WTC11 (cell line): ENCODE results near the gene C17orf78.

Experiments
- CREB1 ChIP-seq: sonication (generic); formaldehyde crosslinking; IDR thresholded peaks from 2 replicates; pipeline ENCODE4 v1.8.0; 2023; ENCODE audit warnings: mild to moderate bottlenecking, missing genetic modification reagents
- FOXJ3 ChIP-seq: sonication (generic); formaldehyde crosslinking; IDR thresholded peaks from 2 replicates; pipeline ENCODE4 v1.9.0; 2021; ENCODE audit warnings: missing genetic modification reagents, mild to moderate bottlenecking, borderline replicate concordance
- TP53 ChIP-seq: sonication (generic); formaldehyde crosslinking; IDR thresholded peaks from 2 replicates; pipeline ENCODE4 v1.8.1; 2023; ENCODE audit warnings: mild to moderate bottlenecking, missing genetic modification reagents
- ZNF232 ChIP-seq: sonication (generic); formaldehyde crosslinking; IDR thresholded peaks from 2 replicates; pipeline ENCODE4 v1.8.0; 2022; ENCODE audit warnings: mild to moderate bottlenecking, missing genetic modification reagents
- ZNF671 ChIP-seq: fragments of 250-450 bp; sonication (Bioruptor Pico); IDR thresholded peaks from 2 replicates; pipeline ENCODE4 v1.8.0; 2021; ENCODE audit warnings: mild to moderate bottlenecking
- TF ChIP-seq, protein P1 (sequence below): fragments of 200-600 bp; IDR thresholded peaks from 2 replicates; pipeline ENCODE4 v1.8.0; 2022; ENCODE audit warnings: antibody characterized with exemption
- TF ChIP-seq, protein P2 (sequence below): sonication (generic); formaldehyde crosslinking; IDR thresholded peaks from 2 replicates; pipeline ENCODE4 v1.8.1; 2022; ENCODE audit warnings: missing genetic modification reagents, borderline replicate concordance

DNA sequence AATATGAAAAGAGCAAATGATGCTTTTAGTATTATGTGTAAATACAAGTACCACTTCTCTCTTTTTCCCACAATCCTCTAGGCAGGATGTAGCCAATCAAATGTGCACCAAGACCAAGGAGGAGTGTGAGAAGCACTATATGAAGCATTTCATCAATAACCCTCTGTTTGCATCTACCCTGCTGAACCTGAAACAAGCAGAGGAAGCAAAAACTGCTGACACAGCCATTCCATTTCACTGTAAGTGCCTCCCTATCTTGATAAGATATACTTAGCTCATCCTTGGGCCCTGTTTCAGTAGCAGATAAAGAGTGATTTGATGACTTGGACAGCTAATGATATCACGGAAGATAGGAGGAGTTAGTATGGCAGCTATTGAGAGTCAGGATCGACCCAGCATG, 64.6 kb downstream of the C17orf78 start:
- TF ChIP-seq ZNF671 = no peak
- TF ChIP-seq FOXJ3 (CRISPR knock-in tag) = no peak
- TF ChIP-seq, protein P1, sequence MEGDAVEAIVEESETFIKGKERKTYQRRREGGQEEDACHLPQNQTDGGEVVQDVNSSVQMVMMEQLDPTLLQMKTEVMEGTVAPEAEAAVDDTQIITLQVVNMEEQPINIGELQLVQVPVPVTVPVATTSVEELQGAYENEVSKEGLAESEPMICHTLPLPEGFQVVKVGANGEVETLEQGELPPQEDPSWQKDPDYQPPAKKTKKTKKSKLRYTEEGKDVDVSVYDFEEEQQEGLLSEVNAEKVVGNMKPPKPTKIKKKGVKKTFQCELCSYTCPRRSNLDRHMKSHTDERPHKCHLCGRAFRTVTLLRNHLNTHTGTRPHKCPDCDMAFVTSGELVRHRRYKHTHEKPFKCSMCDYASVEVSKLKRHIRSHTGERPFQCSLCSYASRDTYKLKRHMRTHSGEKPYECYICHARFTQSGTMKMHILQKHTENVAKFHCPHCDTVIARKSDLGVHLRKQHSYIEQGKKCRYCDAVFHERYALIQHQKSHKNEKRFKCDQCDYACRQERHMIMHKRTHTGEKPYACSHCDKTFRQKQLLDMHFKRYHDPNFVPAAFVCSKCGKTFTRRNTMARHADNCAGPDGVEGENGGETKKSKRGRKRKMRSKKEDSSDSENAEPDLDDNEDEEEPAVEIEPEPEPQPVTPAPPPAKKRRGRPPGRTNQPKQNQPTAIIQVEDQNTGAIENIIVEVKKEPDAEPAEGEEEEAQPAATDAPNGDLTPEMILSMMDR = no peak
- no peak for TF ChIP-seq ZNF232 (CRISPR knock-in tag)
- TF ChIP-seq, protein P2, sequence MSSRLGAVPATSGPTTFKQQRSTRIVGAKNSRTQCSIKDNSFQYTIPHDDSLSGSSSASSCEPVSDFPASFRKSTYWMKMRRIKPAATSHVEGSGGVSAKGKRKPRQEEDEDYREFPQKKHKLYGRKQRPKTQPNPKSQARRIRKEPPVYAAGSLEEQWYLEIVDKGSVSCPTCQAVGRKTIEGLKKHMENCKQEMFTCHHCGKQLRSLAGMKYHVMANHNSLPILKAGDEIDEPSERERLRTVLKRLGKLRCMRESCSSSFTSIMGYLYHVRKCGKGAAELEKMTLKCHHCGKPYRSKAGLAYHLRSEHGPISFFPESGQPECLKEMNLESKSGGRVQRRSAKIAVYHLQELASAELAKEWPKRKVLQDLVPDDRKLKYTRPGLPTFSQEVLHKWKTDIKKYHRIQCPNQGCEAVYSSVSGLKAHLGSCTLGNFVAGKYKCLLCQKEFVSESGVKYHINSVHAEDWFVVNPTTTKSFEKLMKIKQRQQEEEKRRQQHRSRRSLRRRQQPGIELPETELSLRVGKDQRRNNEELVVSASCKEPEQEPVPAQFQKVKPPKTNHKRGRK = no peak
- TF ChIP-seq TP53 = no peak
- no peak for TF ChIP-seq CREB1 (CRISPR knock-in tag)
